GM21723 (cell line): Measurements from ENCODE around the gene IFT52.

ENCODE experiments used
- ATAC-seq: cut with Tn5 transposase; IDR thresholded peaks from one replicate; pipeline ENCODE4 v1.9.1; 2021; ENCODE audit warnings: mild to moderate bottlenecking, moderate library complexity; ENCODE audit not compliant: unreplicated experiment

IFT52 gene

GRCh38 chr20:43590392-43591303, at the start of gene IFT52:
Gene IFT52 (plus strand): TSS chr20:43590937. CDS start chr20:43594699, 3,762 bp downstream.
- ATAC-seq: peak; percentile 99

GRCh38 chr20:43541214-43541613, 49.5 kb upstream of the IFT52 start:
- ATAC-seq: no peak

GRCh38 chr20:43542161-43542560, 48.6 kb upstream of the IFT52 start:
- ATAC-seq: no peak

GRCh38 chr20:43542674-43543073, 48.1 kb upstream of the IFT52 start:
- ATAC-seq: no peak

- ATAC-seq: no peak
Observed at GRCh38 chr20:43543138-43543537, 47.6 kb upstream of the IFT52 start.

GRCh38 chr20:43544501-43544900, 46.2 kb upstream of the IFT52 start:
- no peak for ATAC-seq

- ATAC-seq: no peak
Observed at GRCh38 chr20:43545837-43546578, 44.7 kb upstream of the IFT52 start.

GRCh38 chr20:43548273-43548880, 42.4 kb upstream of the IFT52 start:
- no peak for ATAC-seq

GRCh38 chr20:43549416-43550065, 41.2 kb upstream of the IFT52 start:
- no peak for ATAC-seq

- ATAC-seq: no peak
Observed at GRCh38 chr20:43550456-43550855, 40.3 kb upstream of the IFT52 start.

GRCh38 chr20:43554369-43554768, 36.4 kb upstream of the IFT52 start:
- ATAC-seq: no peak

GRCh38 chr20:43558412-43559146, 32.2 kb upstream of the IFT52 start, which contains the start of gene SGK2:
Gene SGK2 (plus strand): TSS chr20:43559027. CDS start chr20:43566496, 7,469 bp downstream.
- no peak for ATAC-seq

- ATAC-seq: no peak
Observed at GRCh38 chr20:43559147-43559987, 31.4 kb upstream of the IFT52 start.

- ATAC-seq: no peak
Observed at GRCh38 chr20:43560974-43561373, 29.8 kb upstream of the IFT52 start.

GRCh38 chr20:43563429-43563828, 27.3 kb upstream of the IFT52 start:
- no peak for ATAC-seq

GRCh38 chr20:43563991-43564390, 26.7 kb upstream of the IFT52 start:
- ATAC-seq: no peak

GRCh38 chr20:43564455-43564854, 26.3 kb upstream of the IFT52 start:
- ATAC-seq: no peak

- no peak for ATAC-seq
Observed at GRCh38 chr20:43564993-43565757, 25.6 kb upstream of the IFT52 start.

GRCh38 chr20:43565758-43566104, 25.0 kb upstream of the IFT52 start:
- no peak for ATAC-seq
